Lung (tissue), 12 donors: Measurements from ENCODE around the gene CAPN7. TPM values are rescaled to one million over a fixed set of nuclear protein-coding genes. Genes with fewer than 3 reads are reported as not detected.

Experiments
- ATAC-seq: fragments of 200-7000 bp; cut with Tn5 transposase; one replicate; pipeline ENCODE4 v1.9.1; 2020; ENCODE audit warnings: moderate number of reproducible peaks; ENCODE audit not compliant: insufficient read depth, low FRiP score
- DNase-seq, 3 donors: peaks; one replicate each; pipeline ENCODE4 v3.0.0-alpha.2; 2013 to 2017
- H3K27ac ChIP-seq, 2 donors: one replicate each; pipeline ENCODE4 v1.5.1; 2013; ENCODE audit warnings: mild to moderate bottlenecking in 2 of 2, moderate library complexity in 2 of 2, control low read depth in 1 of 2, inconsistent platforms in 1 of 2, low read depth in 1 of 2, low read length in 1 of 2
- H3K27me3 ChIP-seq, 3 donors: one replicate each; pipeline ENCODE4 v1.5.1; 2013; ENCODE audit warnings: low read length in 2 of 3; ENCODE audit not compliant: control insufficient read depth in 3 of 3, insufficient read depth in 3 of 3
- H3K36me3 ChIP-seq, 4 donors: one replicate each; pipeline ENCODE4 v1.5.1; 2013; ENCODE audit warnings: low read length in 4 of 4, mild to moderate bottlenecking in 1 of 4, moderate library complexity in 1 of 4; ENCODE audit not compliant: control insufficient read depth in 4 of 4, insufficient read depth in 4 of 4
- H3K4me1 ChIP-seq, 5 donors: one replicate each; pipeline ENCODE4 v1.5.1; 2013; ENCODE audit warnings: low read length in 5 of 5, mild to moderate bottlenecking in 2 of 5, moderate library complexity in 1 of 5; ENCODE audit not compliant: control insufficient read depth in 5 of 5, insufficient read depth in 5 of 5
- H3K4me3 ChIP-seq: one replicate; pipeline ENCODE4 v1.5.1; 2013; ENCODE audit warnings: mild to moderate bottlenecking, control low read depth, moderate library complexity
- H3K9ac ChIP-seq, 2 donors: one replicate each; pipeline ENCODE4 v1.5.1; 2013; ENCODE audit warnings: low read length in 2 of 2, control low read depth in 1 of 2; ENCODE audit not compliant: insufficient read depth in 1 of 2
- H3K9me3 ChIP-seq, 4 donors: one replicate each; pipeline ENCODE4 v1.5.1; 2013; ENCODE audit warnings: low read length in 3 of 4, mild to moderate bottlenecking in 1 of 4, moderate library complexity in 1 of 4; ENCODE audit not compliant: control insufficient read depth in 4 of 4, insufficient read depth in 3 of 4
- CTCF ChIP-seq: IDR thresholded peaks from 2 replicates; pipeline ENCODE4 v1.5.1; 2012; ENCODE audit warnings: mild to moderate bottlenecking; ENCODE audit errors: control extremely low read depth, extremely low read depth
- WGBS, 2 donors: extraction: QIAGEN DNeasy Blood & Tissue Kit; methylation state at CpG; one replicate each; pipeline ENCODE4 v1.1.7; 2013; 5-methylcytosine and 5-hydroxymethylcytosine counted together
- polyA plus RNA-seq, 2 donors: library from polyadenylated mRNA; stranded (reverse); fragments of 200-250 nt; gene quantifications; one replicate each; pipeline ENCODE4 v1.2.1, GENCODE V29; 2013
- total RNA-seq, 2 donors: library from RNA; depleted of rRNA in 1 of 2; stranded (reverse); fragments of >200 nt in 1 of 2; gene quantifications; one replicate each; pipeline ENCODE4 v1.2.1, GENCODE V29; 2014 to 2021
- donor health status: control.
- donor health status: control.
- donor health status: Bipolar disorder and iron deficiency.
- donor health status: healthy.
- donor health status: DM: yes; HTN: yes; CAD: no.

Gene CAPN7
- total and polyA plus RNA-seq, 4 donors, result 14.4 to 97.1 (median 29.2) TPM

- Histone ChIP-seq H3K27me3 (no peaks in the 10 kb centered on the region), H3K36me3 (no peaks in the 10 kb centered on the region), H3K4me1 (peaks cover 0 to 12% (median 0%) of the 10 kb centered on the region in 5 donors), H3K9me3 (peaks cover 0 to 2% (median 0%) of the 10 kb centered on the region in 4 donors), H3K27ac (peak overlapping the region in 1 of 2 donors; percentile 10), H3K4me3 (no peak overlapping the region), H3K9ac (no peak overlapping the region)
- ATAC-seq, result no peak
- 77 to 84% methylated on average over 12 of the region's 12 CpGs for WGBS, 2 donors
- no peak for DNase-seq
- no peak for TF ChIP-seq CTCF
Measured at GRCh38 chr3:15279671-15280402, 73.8 kb downstream of the CAPN7 start.

GRCh38 chr3:15280853-15281532, 74.9 kb downstream of the CAPN7 start:
- Histone ChIP-seq H3K27ac (no peak overlapping the region), H3K4me1 (peaks cover 0 to 10% (median 0%) of the 10 kb centered on the region in 5 donors), H3K36me3 (peaks cover 0 to under 1% (median 0%) of the 10 kb centered on the region in 4 donors), H3K9me3 (peaks cover 0 to under 1% (median 0%) of the 10 kb centered on the region in 4 donors), H3K4me3 (no peak overlapping the region), H3K9ac (no peak overlapping the region), H3K27me3 (no peaks in the 10 kb centered on the region)
- no peak for ATAC-seq
- no peak for DNase-seq
- no peak for TF ChIP-seq CTCF
- 81 to 87% methylated on average over 10 of the region's 10 CpGs for WGBS, 2 donors

DNA sequence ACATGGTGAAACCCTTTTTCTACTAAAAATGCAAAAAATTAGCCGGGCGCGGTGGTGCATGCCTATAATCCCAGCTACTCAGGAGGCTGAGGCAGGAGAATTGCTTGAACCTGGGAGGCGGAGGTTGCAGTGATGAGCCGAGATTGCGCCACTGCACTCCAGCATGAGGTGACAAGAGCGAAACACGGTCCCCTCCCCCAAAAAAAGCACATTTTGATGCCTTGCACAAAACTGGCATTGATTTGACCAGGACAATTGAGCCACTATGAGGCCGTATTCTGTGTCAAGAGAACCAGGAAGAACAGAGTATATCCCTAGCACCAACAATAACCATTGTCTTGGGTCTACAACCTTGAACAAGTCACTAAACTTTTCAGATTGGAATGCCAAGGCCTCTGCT, 75.8 kb downstream of the CAPN7 start:
- H3K4me1 ChIP-seq, result peaks cover 0 to 13% (median 0%) of the 10 kb centered on the region in 5 donors
- ATAC-seq (no peak), DNase-seq (no peak)

More for the DNA sequence above, 75.8 kb downstream of the CAPN7 start:
- no peak for TF ChIP-seq CTCF
- Histone ChIP-seq H3K27ac (no peak overlapping the region), H3K4me3 (no peak overlapping the region), H3K9ac (no peak overlapping the region), H3K36me3 (peaks cover 0 to 2% (median 0%) of the 10 kb centered on the region in 4 donors), H3K9me3 (no peaks in the 10 kb centered on the region), H3K27me3 (no peaks in the 10 kb centered on the region)
- 93 to 94% methylated on average over 9 of the region's 9 CpGs for WGBS, 2 donors
